Smooth muscle cell (in vitro differentiated cells): ENCODE results near the gene GABRE. TPM values are rescaled to one million over a fixed set of nuclear protein-coding genes. Genes with fewer than 3 reads are reported as not detected.

Experiments
- DNase-seq: peaks from one replicate; lab custom pipeline; 2025; ENCODE audit not compliant: unreplicated experiment; lab: John Stamatoyannopoulos, UW
- H2AFZ ChIP-seq: fragments of 200-600 bp; sonication (generic); 2 replicates; pipeline ENCODE4 v1.6.0; 2016; ENCODE audit warnings: antibody characterized with exemption, low read depth, mild to moderate bottlenecking
- H3F3A ChIP-seq: fragments of 200-600 bp; sonication (generic); 2 replicates; pipeline ENCODE4 v1.6.0; 2017; ENCODE audit warnings: antibody characterized with exemption, low read depth
- H3K27ac ChIP-seq: fragments of 200-600 bp; sonication (generic); 2 replicates; pipeline ENCODE4 v1.5.1; 2016; ENCODE audit warnings: low read depth, mild to moderate bottlenecking
- H3K27me3 ChIP-seq: fragments of 200-600 bp; sonication (generic); 2 replicates; pipeline ENCODE4 v1.6.1; 2016; ENCODE audit warnings: low read depth, mild to moderate bottlenecking
- H3K36me3 ChIP-seq: fragments of 200-600 bp; sonication (generic); 2 replicates; pipeline ENCODE4 v1.5.1; 2016; ENCODE audit warnings: low read depth
- H3K4me1 ChIP-seq: fragments of 200-600 bp; sonication (generic); 2 replicates; pipeline ENCODE4 v1.5.1; 2016; ENCODE audit warnings: low read depth
- H3K4me2 ChIP-seq: fragments of 200-600 bp; sonication (generic); 2 replicates; pipeline ENCODE4 v1.6.0; 2016; ENCODE audit warnings: mild to moderate bottlenecking
- H3K4me3 ChIP-seq: fragments of 200-600 bp; sonication (generic); 2 replicates; pipeline ENCODE4 v1.5.1; 2016; ENCODE audit warnings: mild to moderate bottlenecking
- H3K79me2 ChIP-seq: fragments of 200-600 bp; sonication (generic); 2 replicates; pipeline ENCODE4 v1.6.0; 2016; ENCODE audit warnings: low read depth, mild to moderate bottlenecking
- H3K9ac ChIP-seq: fragments of 200-600 bp; sonication (generic); 2 replicates; pipeline ENCODE4 v1.6.0; 2016; ENCODE audit warnings: low read depth
- H3K9me3 ChIP-seq: fragments of 200-600 bp; sonication (generic); replicated peaks from 2 replicates; pipeline ENCODE4 v1.5.1; 2016; ENCODE audit warnings: low read depth
- H4K20me1 ChIP-seq: fragments of 200-600 bp; sonication (generic); 2 replicates; pipeline ENCODE4 v1.6.0; 2016; ENCODE audit warnings: low read depth
- WGBS: methylation state at CpG from one replicate; pipeline ENCODE4 v1.1.7; 2016; ENCODE audit warnings: low lambda C conversion rate; 5-methylcytosine and 5-hydroxymethylcytosine counted together
- polyA plus RNA-seq: library from polyadenylated mRNA; unstranded; fragments of >200 nt; fragmentation: Nextera tagmentation; extraction: Ambion mirVana; gene quantifications from 2 replicates; pipeline ENCODE4 v1.2.1, GENCODE V29; 2016
- total RNA-seq: library from RNA; depleted of rRNA; stranded (reverse); fragments of >200 nt; gene quantifications from 2 replicates; pipeline ENCODE4 v1.2.3, GENCODE V29; 2014
- TF ChIP-seq, protein P1 (sequence below): fragments of 200-600 bp; sonication (generic); IDR thresholded peaks from 2 replicates; pipeline ENCODE4 v1.5.1; 2017; ENCODE audit warnings: borderline replicate concordance, mild to moderate bottlenecking, antibody characterized with exemption; ENCODE audit not compliant: insufficient read depth, poor library complexity, severe bottlenecking

The GABRE gene
- total and polyA plus RNA-seq, 2 experiments from 2014 or later = 4.5 to 19.4 TPM

DNA sequence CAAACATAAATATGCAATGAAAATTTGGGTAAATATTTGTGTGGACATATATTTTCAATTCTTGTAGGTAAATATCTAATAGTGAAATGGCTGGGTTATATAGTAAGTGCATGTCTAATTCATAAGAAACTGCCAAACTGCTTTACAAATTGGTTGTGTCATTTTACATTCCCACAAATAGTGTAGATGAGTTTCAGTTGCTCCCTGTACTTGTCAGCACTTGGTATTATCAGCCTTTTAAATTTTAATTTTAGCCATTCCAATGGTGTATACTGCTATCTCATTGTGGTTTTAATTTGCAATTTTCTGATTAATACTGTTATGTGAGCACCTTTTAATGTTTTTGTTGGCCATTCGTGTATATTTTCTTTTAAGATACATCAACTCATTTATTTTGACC lies 23.1 kb upstream of the GABRE start:
- Histone ChIP-seq H3F3A (no peaks in the 10 kb centered on the region), H4K20me1 (no peaks in the 10 kb centered on the region)
- TF ChIP-seq, protein P1, sequence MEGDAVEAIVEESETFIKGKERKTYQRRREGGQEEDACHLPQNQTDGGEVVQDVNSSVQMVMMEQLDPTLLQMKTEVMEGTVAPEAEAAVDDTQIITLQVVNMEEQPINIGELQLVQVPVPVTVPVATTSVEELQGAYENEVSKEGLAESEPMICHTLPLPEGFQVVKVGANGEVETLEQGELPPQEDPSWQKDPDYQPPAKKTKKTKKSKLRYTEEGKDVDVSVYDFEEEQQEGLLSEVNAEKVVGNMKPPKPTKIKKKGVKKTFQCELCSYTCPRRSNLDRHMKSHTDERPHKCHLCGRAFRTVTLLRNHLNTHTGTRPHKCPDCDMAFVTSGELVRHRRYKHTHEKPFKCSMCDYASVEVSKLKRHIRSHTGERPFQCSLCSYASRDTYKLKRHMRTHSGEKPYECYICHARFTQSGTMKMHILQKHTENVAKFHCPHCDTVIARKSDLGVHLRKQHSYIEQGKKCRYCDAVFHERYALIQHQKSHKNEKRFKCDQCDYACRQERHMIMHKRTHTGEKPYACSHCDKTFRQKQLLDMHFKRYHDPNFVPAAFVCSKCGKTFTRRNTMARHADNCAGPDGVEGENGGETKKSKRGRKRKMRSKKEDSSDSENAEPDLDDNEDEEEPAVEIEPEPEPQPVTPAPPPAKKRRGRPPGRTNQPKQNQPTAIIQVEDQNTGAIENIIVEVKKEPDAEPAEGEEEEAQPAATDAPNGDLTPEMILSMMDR = no peak

DNA sequence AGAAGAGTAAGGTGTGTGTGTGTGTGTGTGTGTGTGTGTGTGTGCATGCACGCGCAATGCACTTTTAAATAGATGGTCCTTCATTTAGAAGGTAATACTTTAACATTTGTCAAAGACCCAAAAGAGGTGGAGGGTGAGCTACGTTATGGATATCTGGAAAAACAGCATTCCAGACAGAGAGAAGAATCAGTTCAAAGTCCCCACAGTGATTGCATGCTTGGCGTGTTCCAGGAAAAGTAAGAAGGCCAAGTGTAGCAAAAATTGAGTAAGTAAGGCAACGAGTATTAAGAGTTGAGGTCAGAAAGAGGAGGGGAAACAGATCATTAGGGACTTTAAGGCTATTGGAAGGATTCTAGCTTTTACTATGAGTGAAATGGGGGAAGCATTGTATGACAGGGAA lies 21.9 kb upstream of the GABRE start:
- no peak overlapping the region for H3K4me2 ChIP-seq

More for the DNA sequence above, 23.1 kb upstream of the GABRE start:
- peaks cover 7% of the 10 kb centered on the region for H3K9me3 ChIP-seq
- no peaks in the 10 kb centered on the region for H3K36me3 ChIP-seq
- no peak overlapping the region for H3K4me2 ChIP-seq
- H3K79me2 ChIP-seq = no peaks in the 10 kb centered on the region
- WGBS = 70% methylated on average over 1 of the region's 1 CpG
- H3K9ac ChIP-seq = no peak overlapping the region
- H3K27ac ChIP-seq = no peak overlapping the region
- no peaks in the 10 kb centered on the region for H3K4me1 ChIP-seq
- no peaks in the 10 kb centered on the region for H3K27me3 ChIP-seq
- no peak for DNase-seq
- no peak overlapping the region for H3K4me3 ChIP-seq
- H2AFZ ChIP-seq = no peak overlapping the region

DNA sequence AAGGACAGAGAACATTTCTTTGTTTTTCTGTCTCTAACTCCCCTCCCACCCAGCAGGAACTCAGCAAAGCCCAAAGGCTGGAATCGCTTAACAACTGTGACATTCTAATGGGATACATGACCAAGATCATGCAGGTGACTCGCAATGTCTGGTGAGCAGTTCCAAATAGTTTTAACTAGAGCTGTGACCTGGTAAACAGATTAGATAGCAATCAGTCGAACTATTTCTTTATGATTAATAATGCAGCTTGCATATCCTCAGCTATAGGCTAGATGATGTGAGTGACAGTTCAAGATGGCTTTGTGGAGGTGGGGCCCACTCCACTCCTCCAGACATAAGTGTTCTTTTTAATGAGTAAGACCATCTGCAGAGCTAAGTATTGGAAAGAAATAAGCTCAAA lies 20.0 kb upstream of the GABRE start:
- 72% methylated on average over 3 of the region's 3 CpGs for WGBS
- H3K4me2 ChIP-seq = no peak overlapping the region
- H3K9ac ChIP-seq = no peak overlapping the region
- peaks cover 2% of the 10 kb centered on the region for H3K9me3 ChIP-seq
- no peaks in the 10 kb centered on the region for H3K27me3 ChIP-seq
- no peaks in the 10 kb centered on the region for H3K4me1 ChIP-seq
- TF ChIP-seq, protein P1 = no peak
- H3K36me3 ChIP-seq = no peaks in the 10 kb centered on the region
- H4K20me1 ChIP-seq = no peaks in the 10 kb centered on the region
- no peaks in the 10 kb centered on the region for H3K79me2 ChIP-seq
- H3F3A ChIP-seq = no peaks in the 10 kb centered on the region
- no peak for DNase-seq
- no peak overlapping the region for H2AFZ ChIP-seq
- no peak overlapping the region for H3K4me3 ChIP-seq
- H3K27ac ChIP-seq = no peak overlapping the region

More for the DNA sequence above, 21.9 kb upstream of the GABRE start:
- Histone ChIP-seq H3K4me3 (no peak overlapping the region), H3K79me2 (no peaks in the 10 kb centered on the region), H3K36me3 (no peaks in the 10 kb centered on the region), H3K9ac (no peak overlapping the region), H4K20me1 (no peaks in the 10 kb centered on the region), H2AFZ (no peak overlapping the region), H3K27me3 (no peaks in the 10 kb centered on the region), H3F3A (no peaks in the 10 kb centered on the region), H3K9me3 (peaks cover 4% of the 10 kb centered on the region), H3K4me1 (no peaks in the 10 kb centered on the region), H3K27ac (no peak overlapping the region)
- no peak for DNase-seq
- TF ChIP-seq, protein P1 = no peak
- 70% methylated on average over 5 of the region's 5 CpGs for WGBS

DNA sequence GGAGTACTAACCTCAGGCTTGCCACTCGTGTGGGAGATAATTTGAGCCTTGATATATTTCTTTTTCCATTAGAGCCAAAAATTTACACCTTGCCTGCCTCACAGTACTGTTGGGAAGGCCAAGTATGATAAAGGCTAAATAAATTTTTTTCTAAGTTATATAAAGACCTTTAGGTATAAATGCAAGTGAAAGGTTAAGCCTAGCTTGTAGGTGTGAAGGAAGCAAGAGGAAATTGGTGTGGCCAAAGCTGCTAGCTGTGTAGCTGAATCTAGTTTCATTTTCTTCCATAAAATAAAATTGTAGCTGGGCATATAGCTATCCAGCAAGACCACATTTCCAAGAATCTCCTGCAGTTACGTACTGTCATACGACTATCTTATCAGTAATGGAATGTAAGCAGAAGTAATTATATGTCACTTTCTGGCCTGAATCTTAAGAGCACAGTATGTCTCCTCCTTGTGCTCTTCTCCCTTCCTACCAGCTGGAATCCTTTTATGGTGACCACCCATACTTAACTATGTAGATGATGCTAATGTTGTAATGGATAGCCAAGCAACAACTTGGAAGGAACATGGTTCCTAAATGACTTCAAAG lies 14.3 kb upstream of the GABRE start:
- Histone ChIP-seq H3K79me2 (no peaks in the 10 kb centered on the region), H3K4me2 (no peak overlapping the region), H3F3A (no peaks in the 10 kb centered on the region), H3K36me3 (no peaks in the 10 kb centered on the region), H3K4me1 (no peaks in the 10 kb centered on the region), H3K27me3 (no peaks in the 10 kb centered on the region), H2AFZ (no peak overlapping the region), H4K20me1 (no peaks in the 10 kb centered on the region), H3K4me3 (no peak overlapping the region), H3K9me3 (no peaks in the 10 kb centered on the region), H3K9ac (no peak overlapping the region), H3K27ac (no peak overlapping the region)
- WGBS = 54% methylated on average over 3 of the region's 3 CpGs
- no peak for DNase-seq
- TF ChIP-seq, protein P1 = no peak
